Measurements from ENCODE around the gene SNX21.
"Not testable (repeated sequence)": the region's sequence is repeated elsewhere in the genome, so short reads cannot be mapped to it uniquely, and the experiment has no call there.

SNX21 gene

DNA sequence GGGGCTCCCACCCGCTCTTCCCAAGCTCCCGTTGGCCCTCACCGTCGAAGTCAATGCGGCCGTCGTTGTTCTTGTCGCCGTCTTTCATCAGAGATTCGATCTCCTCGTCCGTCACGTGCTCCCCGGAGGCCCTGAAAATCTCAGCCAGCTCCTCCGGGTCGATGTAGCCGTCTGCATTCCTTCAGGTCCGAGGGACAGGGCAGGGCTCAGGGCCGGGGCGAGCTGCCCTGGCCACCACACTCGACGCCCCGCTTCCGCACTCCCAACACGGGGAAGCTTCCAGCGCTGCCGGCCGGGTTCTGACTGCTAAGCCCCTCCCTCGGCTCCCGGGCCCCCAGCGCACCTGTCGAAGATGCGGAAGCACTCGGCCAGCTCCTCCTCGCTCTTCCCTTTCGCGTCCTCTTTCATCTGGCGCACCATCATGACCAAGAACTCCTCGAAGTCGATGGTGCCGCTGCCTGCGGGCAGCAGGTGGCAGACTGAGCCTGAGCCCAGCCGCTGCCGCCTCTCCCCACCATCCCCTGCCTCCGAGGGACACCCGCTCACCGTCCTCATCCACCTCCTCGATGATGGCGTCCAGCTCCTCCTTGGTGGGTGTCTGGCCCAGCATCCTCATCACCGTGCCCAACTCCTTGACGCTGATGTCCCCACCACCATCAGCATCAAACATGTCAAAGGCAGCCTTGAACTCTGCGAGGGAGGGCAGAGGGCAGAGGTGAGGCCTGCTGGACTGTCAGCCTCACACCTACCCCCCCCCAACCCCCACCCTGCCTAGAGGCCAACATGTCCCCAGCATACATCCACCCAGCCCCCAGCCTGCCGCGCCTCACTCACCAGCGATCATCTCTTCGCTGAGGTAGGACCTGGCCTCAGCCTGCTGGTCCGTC is 9.4 kb upstream of the SNX21 start:
- DNase-seq: no peak

DNA sequence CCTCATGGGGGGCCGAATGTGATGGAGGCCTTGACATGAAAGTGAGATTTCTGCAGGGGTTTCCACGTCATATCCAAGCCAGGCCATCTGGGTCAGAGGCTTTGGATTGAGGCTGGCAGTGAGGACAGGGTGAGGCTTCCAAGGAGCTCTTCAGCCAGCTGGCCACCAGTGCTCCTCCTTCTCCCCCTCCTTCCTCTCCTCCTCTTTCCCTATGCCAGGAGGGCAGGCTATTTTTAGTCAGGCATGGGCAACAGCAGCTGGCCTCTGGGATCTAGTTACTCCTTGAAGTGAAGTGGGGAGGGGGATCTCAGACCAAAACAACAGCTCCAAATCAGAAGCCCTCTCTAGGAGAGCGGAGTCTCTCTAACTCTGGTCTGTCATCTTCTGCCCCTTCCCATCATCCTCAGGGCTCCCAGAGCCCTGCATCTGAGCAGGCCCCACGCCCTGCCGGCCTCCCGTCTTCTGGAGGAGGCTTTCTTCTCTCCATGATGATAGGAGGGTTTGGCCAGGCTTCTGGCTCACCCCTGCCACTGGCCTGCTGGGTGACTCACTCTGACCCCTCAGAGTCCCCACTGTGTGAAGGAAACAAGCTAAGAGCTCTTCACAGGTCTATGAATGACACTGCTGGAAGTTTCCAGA is 7.1 kb upstream of the SNX21 start:
- no peak for DNase-seq

DNA sequence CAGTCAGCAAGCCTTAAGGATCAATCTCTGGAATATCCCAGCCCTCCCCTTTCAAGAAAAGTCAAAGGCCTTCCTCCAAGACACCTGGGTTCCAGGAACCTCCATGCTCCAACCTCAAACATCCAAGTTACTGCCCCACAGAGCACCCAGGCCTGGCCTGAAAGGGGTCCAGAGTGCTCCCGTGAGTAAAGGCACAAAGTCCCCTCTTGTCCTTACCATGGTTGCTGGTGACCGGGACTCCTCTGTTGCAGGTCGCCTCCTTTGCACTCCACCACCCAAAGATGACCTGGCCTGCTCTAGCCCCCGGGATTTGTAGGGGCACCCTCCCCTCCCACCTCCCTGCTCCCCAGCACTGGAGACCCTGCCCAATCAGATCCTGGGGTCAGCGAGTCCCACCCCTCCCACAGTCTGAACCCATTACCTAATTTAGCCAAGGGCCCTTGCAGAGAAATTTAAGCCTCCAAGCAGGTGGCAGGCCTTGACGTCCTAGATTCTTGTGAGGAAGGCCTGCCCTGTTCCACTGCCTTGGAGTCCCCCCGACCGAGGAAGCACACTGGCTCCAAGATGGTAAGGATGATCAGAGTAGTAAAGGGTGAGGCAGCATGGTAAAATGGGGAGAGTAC is 6.5 kb upstream of the SNX21 start, which contains the start of gene TNNC2:
TNNC2 (minus strand) TSS at position 283 of the 623 bp plus-strand sequence; CDS start at position 219, 64 bp downstream.
- DNase-seq: no peak

DNA sequence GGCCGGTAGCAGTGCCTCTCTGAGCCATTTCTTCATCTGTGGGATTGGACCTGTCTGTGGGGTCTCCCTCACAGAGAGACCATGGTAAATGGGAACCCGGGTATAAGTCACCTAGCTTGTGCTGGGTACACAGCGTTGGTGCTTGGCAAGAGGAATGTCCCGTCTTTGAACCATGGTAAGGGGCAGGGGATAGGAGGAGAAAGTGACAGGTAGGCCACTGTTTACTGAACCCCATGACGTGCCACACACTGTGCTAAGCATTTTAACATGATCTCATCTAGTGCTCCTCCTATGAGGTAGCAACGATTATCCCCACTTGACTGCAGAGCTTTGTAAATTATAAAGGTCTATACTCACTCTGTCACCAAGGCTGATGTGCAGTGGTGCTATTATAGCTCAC is 5.9 kb upstream of the SNX21 start:
- DNase-seq: no peak

DNA sequence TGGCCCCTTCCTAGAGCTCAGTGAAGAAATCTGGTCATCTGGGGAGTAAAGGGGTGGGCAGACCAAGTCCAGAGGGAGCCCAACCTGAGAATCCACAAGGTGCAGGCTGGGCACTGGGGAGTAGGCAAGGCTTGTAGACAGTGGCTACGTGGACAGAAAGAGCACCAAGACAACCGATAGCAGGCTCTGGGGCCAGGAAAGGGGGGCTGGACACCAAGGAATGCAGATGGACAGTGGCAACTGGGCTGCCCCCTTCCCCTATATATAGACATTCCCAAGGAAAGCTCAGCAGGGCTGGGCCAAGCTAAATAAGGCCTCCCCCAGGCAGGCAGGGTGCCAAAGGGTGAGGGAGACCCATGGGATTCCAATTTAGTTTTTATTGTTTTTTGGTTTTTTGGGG is 5.0 kb upstream of the SNX21 start:
- DNase-seq: no peak

DNA sequence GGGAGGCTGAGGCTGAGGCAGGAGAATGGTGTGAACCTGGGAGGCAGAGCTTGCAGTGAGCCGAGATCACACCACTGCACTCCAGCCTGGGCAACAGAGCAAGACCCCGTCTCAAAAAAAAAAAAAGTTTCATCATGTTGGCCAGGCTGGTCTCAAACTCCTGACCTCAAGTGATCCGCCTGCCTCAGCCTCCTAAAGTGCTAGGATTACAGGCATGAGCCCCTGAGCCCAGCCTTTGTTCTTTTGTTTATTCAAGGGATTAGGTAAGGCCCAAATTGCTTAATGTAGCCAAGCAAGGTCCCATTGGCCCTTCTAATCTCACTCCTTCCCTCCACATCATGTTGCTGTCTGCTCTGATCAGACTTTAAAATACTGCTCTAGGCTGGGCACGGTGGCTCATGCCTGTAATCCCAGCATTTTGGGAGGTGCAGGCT is 3.9 kb upstream of the SNX21 start:
- not testable (repeated sequence) for DNase-seq

DNA sequence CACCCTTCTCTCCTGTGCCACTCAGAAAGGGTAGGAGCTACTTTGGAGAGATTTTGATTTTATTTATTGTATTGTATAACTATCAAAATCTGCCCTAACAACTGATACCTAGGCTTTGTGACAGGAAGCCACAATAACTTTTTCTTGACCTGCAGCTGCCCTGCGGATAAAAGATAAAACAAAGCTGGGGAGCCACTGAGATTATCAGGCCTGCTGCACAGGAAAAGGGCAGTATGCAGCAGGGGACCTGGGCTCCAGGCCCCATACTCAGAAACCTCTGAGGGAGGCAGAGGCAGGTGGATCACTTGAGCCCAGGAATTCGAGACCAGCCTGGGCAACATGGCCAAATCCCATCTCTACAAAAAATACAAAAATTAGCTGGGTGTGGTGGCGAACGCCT is 980 bp upstream of the SNX21 start:
- no peak for DNase-seq

DNA sequence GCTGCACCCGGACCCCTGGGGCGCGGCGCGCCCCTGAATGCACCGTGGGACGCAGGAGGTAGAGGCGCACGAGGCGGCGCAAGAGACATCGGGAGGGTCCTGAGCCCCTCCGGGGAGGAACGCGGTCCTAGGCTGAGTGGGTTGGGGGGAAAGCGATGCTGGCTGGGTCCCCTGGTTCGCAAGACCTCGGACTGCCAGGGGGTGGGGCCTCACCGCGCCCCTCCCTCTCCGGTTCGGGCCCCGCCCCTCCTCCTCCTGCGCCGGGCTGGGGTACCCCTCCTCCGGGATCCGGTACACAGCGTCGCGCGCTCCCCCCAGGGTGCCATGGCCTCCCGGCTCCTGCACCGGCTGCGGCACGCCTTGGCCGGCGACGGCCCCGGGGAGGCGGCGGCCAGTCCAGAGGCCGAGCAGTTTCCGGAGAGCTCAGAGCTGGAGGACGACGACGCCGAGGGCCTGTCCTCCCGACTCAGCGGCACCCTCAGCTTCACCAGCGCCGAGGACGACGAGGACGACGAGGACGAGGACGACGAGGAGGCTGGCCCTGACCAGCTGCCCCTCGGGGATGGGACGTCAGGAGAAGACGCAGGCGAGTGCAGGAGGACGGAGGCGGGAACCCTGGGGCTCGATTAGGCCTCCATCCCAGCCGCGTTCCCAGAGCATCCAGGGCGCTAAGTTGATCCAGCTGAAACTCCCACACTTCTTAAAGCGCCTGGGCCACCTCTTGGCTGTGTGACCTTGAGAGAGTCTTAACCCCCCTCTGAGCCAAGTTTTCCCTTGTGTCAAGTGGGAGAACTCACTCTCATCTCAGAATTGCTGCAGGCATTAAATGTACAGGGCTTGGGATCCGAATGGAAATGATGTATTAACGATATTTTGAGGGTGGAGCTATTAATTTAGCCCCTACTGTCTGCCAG is 541 bp downstream of the SNX21 start:
- DNase-seq: peak; percentile 65

DNA sequence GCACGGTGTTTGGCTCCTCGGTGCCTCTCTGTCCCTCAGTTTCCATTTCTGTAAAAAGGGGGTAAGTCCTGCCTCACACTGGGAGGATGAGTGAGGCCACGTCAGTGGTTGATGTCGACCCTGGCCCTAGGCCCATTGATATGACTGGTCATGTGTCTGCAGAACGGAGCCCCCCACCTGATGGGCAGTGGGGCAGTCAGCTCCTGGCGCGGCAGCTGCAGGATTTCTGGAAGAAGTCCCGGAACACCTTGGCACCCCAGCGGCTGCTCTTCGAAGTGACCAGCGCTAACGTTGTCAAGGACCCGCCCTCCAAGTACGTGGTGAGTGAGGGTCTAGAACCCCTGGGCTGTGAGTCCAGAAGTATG is 1.2 kb downstream of the SNX21 start:
- no peak for DNase-seq

DNA sequence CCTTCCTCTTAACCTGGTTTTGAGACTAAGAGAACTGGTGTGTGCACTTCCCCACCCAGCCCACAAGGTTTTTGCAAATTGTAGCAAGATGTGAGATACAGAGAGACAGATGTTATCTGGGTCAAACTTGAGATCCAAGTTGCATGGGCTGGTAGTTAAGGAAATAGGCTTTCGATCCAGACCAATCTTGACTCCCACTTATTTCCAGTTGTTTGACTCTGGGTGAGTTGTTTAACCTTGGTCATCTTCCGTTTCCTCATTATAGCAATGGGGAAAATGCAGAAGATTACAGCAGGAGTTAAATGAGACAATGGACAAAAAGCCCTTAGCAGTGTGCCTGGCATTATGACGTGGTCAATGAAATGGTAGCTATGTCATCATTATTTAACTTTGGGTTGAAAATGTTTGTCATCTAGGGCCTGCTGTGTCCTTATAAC is 1.7 kb downstream of the SNX21 start:
- DNase-seq: no peak

DNA sequence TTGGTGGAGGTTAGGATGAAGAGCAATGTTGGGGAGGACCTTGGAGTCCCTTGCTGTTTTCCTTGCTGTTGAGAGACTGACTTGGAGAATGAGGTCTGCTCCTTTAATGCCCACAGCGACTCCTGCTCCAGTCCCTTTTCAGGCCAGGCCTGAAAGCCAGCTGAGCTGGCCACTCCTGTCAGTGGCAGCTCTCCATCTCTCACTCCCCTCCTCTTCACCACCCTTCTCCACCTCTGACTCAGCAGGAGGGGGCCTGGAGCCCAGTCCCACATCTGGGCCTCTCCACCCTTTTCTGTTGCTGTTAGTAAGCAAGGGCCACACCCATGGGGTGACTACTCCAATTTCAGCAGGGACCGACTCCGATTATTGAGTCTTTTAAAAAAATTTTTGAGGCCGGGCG is 2.2 kb downstream of the SNX21 start:
- no peak for DNase-seq

DNA sequence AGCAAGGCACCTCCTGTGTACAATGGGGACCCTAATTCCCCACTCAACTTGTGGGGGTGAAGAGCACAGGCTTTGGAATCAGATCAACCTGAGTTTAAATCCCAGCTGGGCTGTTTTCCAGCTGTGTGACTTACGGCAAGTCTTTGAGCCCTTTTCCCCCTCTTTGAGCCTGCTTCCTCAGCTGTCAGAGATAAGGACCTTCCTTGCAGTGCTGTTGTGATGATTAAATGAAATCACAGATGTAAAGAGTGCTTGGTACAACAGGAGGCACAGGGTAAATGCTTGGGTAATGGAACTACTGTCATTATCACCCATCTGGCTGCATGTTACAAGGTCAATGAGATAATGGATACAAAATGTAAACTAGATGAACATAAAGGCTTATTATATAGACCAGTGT is 3.2 kb downstream of the SNX21 start:
- DNase-seq: no peak

DNA sequence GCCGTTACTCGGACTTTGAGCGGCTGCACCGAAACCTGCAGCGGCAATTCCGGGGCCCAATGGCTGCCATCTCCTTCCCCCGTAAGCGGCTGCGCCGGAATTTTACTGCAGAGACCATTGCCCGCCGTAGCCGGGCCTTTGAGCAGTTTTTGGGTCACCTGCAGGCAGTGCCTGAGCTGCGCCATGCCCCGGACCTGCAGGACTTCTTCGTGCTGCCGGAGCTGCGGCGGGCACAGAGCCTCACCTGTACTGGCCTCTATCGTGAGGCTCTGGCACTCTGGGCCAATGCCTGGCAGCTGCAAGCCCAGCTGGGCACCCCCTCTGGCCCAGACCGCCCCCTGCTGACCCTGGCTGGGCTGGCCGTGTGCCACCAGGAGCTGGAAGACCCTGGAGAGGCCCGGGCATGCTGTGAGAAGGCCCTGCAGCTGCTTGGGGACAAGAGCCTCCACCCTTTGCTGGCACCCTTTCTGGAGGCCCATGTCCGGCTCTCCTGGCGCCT is 7.2 kb downstream of the SNX21 start:
- DNase-seq: no peak

DNA sequence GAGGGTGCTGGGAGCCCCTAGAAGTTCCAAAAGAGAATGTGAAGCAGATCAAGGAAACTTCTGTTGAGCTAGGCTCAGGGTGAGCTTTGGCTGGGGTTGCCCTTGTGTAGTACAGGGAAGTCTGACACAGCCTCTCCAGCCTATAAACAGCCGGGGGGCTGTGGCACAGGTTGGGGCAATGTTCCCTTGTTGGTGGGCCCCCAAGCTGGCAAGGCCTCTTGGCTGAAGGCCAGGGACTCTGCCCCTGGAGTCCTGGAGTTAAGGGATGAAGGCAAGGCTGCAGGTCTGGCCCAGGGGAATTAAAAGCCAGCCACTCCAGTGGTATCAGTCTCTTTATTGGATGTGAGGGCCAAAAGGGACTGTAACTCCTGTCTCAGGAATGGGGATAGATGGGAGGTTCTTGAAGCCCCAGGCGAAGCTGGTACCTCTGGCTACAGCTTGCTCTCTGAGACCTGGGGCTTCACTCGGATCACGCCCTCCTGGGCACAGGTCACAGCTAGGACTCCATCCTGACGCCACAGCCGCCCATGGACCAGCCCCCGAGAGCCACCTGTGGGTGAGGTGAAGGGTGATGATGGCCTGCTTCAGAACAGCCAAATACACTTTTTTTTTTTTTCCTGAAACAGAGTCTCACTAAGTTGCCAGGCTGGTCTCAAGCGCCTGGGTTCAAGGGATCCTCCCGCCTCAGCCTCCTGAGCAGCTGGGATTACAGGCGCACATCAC is 8.0 kb downstream of the SNX21 start:
- no peak for DNase-seq

DNA sequence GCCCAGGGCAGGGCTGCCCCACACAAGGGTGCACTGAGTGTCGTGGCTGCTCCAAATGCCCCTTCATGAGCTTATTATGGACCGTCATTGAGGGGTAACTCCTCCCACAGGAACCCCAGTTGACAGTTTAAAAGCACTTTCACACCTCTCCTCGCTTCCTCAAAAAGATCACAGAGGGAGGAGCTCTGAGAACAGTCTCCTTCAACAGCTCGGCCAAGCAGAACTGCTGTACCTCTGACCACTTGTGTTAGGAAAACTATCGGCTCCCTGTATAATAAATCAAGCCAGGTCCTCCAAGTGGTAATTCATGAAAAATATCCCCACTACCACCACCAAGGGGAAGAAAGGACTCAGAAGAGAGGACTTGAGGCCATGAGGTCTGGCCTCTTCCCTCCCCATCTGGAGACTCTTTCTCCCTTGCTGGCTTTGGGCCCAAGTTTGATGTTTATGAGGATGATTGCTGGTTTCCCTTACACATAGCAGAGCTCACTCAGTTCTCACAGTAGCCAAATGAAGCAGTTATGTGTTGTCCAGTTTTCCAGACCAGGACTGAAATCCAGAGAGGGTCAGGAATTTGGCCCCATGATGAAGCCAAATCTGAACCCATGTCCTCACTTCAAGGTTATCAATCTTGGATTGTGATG is 8.7 kb downstream of the SNX21 start:
- no peak for DNase-seq

DNA sequence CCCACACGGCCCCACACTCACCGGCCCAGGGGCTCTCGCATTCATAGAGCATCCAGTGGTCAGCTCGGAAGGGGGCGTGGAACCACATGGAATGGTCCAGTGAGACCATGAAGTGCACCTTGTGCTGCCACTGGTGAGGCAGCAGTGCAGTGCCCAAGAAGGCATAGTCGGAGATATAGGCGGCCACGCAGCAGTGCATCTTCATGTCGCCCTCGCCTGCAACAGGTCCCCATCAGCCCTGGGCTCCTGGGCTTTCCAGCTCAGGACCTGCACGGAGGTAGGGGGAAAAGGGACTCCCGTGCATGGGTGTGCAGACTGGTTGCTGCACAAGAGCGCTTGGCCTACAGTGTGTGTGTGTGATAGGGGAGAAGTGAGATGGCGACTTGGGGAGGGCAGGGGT is 9.9 kb downstream of the SNX21 start:
- no peak for DNase-seq

DNA sequence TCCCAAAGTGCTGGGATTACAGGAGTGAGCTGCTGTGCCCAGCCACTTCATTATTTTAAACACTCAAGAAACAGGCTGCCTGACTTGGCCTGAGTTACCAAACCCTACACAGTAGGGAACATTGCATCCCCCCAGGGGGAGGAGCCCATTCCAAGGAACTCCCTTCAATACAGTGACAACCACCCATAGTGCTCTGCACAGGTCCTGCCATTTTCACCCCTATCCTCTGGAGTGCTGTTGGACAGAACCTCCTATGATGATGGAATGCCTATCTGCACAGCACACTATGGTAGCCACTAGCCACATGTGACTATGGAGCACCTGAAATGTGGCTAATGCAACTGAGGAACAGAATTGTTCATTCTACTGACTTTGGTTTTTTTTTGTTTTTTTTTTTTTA is 11.9 kb downstream of the SNX21 start:
- DNase-seq: no peak

DNA sequence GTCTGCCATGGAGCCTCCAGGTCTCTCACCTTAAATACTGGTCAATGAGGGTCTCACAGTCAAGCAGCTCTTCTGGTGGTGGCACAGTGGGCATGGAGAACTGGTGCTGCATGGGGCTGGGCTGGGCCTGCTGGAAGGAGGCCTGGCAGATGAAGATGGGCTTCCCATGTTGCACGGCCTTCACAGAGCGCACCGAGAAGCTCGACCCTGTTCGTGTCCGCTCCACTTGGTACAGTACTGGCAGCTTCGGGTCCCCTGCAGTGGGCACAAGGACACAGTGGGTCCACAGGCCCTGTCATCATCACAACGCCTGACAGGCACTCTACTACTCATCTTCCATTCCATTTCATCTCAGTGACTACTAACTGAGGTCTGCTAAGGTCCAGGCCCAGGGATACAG is 14.8 kb downstream of the SNX21 start:
- DNase-seq: no peak

DNA sequence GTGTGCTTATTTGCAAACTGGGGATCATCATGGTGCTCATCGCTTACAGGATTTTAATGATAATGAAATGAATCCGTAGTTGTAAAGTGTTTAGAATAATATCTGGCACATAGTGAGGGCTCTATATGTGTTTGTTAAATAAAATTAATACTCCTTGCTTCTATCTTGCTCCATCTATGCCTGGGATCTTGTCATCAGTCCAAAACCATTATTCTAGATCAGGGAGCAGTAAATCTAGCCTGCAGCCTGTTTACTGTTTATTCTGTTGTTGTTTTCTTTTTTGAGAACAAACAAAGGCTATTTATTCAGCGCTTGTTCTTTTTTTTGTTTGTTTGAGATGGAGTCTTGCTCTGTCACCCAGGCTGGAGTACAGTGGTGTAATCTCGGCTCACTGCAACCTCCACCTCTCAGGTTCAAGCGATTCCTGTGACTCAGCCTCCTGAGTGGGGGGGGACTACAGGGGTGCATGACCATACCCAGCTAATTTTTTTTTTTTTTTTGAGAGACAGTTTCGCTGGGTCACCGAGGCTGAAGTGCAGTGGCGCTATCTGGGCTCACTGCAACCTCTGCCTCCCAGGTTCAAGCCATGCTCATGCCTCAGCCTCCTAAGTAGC is 15.5 kb downstream of the SNX21 start:
- DNase-seq: no peak

DNA sequence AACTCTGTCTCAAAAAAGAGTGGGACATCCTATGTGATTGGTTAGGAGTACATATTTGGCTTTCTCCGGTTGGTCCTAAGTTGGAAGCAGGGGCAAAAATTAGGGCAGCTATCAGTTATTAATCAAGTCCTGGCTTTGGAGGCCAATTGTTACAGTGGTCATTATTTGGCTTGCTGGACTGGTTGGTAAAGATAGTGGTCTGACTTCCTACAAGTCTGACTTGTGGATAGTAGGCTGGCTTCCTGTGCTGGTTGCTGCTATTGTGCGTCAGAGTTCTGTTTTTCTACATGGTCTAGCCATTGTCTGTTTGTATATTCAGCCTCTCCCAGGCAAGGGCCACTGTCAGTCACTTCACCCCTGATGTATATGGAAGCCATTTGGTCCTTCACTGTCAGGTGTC is 16.6 kb downstream of the SNX21 start:
- no peak for DNase-seq

DNA sequence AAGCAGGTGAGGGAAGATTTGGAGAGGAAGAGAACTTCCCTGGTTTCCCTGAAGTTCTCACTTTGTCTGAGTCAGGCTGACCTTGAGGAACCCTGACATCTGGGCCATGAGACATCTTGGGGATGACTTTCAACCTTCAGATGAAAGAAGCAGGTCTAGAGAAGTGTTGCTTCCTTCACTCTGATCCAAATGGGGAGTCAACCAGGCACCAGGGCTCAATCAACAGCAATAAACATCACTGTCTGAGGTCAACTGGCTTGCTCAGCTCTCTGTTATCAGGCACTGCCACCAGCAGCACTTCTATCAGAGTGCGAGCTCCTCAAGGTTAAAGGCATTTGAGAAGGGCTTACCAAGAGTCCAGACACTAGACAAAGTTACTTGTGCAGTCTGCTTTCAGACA is 17.3 kb downstream of the SNX21 start:
- no peak for DNase-seq

Data from activated CD4-positive, CD25-positive, alpha-beta regulatory T cell treated with anti-CD3 and anti-CD28 coated beads, Interleukin-2, amount 50 U/mL, for 72 hours (primary cell).